Upper lobe of left lung (tissue), 4 donors: ENCODE results near the gene ENAH.

Experiments
- EP300 ChIP-seq, 4 donors: sonication (generic); formaldehyde crosslinking; IDR thresholded peaks; one replicate each; pipeline ENCODE4 v1.5.1; 2017; ENCODE audit warnings: antibody characterized with exemption in 4 of 4, control low read depth in 2 of 4
- POLR2A ChIP-seq, 4 donors: fragments of 450-650 bp; IDR thresholded peaks; one replicate each; pipeline ENCODE4 v1.5.1; 2016 to 2017; ENCODE audit warnings: antibody characterized with exemption in 4 of 4, mild to moderate bottlenecking in 2 of 4
- TF ChIP-seq, protein P1 (sequence below), 6 experiments: fragments of 450-650 bp in 4 of 6; fragments of 200-600 bp in 2 of 6; sonication (generic) in 2 of 6; IDR thresholded peaks; one replicate each; pipeline ENCODE4 v1.5.1; 2016 to 2019; ENCODE audit warnings: antibody characterized with exemption in 6 of 6

DNA sequence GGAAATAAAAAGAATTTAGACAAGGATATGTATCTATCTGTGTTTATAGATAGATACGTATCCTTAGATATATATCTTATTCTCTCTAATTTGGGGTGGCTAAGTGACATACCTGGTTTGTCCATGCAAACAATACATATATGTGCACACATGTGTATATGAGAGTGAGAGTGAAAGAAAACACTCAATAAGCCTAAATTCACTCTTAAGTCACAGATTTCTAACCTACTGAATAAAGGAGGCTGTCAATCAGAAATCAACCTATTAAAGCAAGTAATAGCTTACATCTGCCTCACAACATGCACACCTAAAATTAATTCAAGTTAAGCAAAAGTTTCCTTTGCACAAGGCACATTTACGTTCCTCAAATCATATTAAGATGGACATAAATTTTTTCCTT is 118.2 kb downstream of the ENAH start:
- TF ChIP-seq, protein P1, sequence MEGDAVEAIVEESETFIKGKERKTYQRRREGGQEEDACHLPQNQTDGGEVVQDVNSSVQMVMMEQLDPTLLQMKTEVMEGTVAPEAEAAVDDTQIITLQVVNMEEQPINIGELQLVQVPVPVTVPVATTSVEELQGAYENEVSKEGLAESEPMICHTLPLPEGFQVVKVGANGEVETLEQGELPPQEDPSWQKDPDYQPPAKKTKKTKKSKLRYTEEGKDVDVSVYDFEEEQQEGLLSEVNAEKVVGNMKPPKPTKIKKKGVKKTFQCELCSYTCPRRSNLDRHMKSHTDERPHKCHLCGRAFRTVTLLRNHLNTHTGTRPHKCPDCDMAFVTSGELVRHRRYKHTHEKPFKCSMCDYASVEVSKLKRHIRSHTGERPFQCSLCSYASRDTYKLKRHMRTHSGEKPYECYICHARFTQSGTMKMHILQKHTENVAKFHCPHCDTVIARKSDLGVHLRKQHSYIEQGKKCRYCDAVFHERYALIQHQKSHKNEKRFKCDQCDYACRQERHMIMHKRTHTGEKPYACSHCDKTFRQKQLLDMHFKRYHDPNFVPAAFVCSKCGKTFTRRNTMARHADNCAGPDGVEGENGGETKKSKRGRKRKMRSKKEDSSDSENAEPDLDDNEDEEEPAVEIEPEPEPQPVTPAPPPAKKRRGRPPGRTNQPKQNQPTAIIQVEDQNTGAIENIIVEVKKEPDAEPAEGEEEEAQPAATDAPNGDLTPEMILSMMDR (IDR thresholded peaks at IDR 0.05) = no peak
- TF ChIP-seq EP300 (IDR thresholded peaks at IDR 0.05) (no peak), POLR2A (IDR thresholded peaks at IDR 0.05) (no peak)
